HCT116 (cell line): ENCODE results near the gene BOLA3. TPM values are rescaled to one million over a fixed set of nuclear protein-coding genes. Genes with fewer than 3 reads are reported as not detected.

Experiments
- ATAC-seq: fragments of 200-7000 bp; cut with Tn5 transposase; 2 replicates; pipeline ENCODE4 v1.9.1; 2020; ENCODE audit warnings: mild to moderate bottlenecking, moderate library complexity
- BruUV-seq: library from RNA; stranded (reverse); fragments of 400-500 nt; replicated peaks from 2 replicates; lab custom pipeline; 2021; lab: Mats Ljungman, UMichigan
- CTCF ChIA-PET: fragments of 300-600 bp; sonication (Branson Sonifier 250); formaldehyde crosslinking; loops from one replicate; lab custom pipeline; 2021; ENCODE audit warnings: antibody characterized with exemption; lab: Charles Lee
- POLR2A ChIA-PET: fragments of 300-600, 350-600 bp; sonication (Branson Sonifier 250); formaldehyde crosslinking; loops from one replicate; lab custom pipeline; 2021; ENCODE audit warnings: antibody characterized with exemption; lab: Charles Lee
- RAD21 ChIA-PET, 2 experiments: fragments of 300-600 bp; sonication (Branson Sonifier 250); formaldehyde crosslinking; loops; one replicate each; lab custom pipeline; 2023; ENCODE audit warnings: low total read pairs in 2 of 2; ENCODE audit not compliant: uncharacterized antibody in 2 of 2, unreplicated experiment in 2 of 2, low non-redundant PET in 1 of 2; lab: Charles Lee
- DNase-seq: peaks from one replicate; pipeline ENCODE4 v3.0.0-alpha.2; 2010; ENCODE audit warnings: low read depth, low spot score
- H2AFZ ChIP-seq: fragments of 200-600 bp; shearing (Covaris generic), sonication (generic); 2 replicates; pipeline ENCODE4 v1.6.1; 2017; ENCODE audit warnings: low read depth, mixed run types, mixed read lengths, antibody characterized with exemption, low read length; ENCODE audit not compliant: poor library complexity, severe bottlenecking
- H3K27ac ChIP-seq: 2 replicates; pipeline ENCODE4 v1.5.1; 2012; ENCODE audit warnings: low read depth, low read length
- H3K27me3 ChIP-seq: fragments of 200-600 bp; sonication (generic); 2 replicates; pipeline ENCODE4 v1.6.1; 2016; ENCODE audit warnings: mixed run types, low read length, mixed read lengths; ENCODE audit not compliant: insufficient read depth
- H3K36me3 ChIP-seq, 2 experiments: fragments of 200-500 bp in 1 of 2; fragments of 200-600 bp in 1 of 2; sonication (Bioruptor generic) in 1 of 2; sonication (generic) in 1 of 2; 2 replicates each; pipeline versions ENCODE4 v1.5.1 to v1.6.1; 2014 to 2016; ENCODE audit warnings: low read length in 2 of 2, inconsistent platforms in 1 of 2, mixed read lengths in 1 of 2, mixed run types in 1 of 2; ENCODE audit not compliant: insufficient read depth in 2 of 2, control insufficient read depth in 1 of 2
- H3K4me1 ChIP-seq, 2 experiments: fragments of 200-600 bp in 1 of 2; sonication (generic) in 1 of 2; 2 replicates each; pipeline versions ENCODE4 v1.5.1 to v1.6.1; 2012 to 2017; ENCODE audit warnings: low read length in 2 of 2, inconsistent platforms in 1 of 2, mild to moderate bottlenecking in 1 of 2, mixed read lengths in 1 of 2, mixed run types in 1 of 2, moderate library complexity in 1 of 2; ENCODE audit not compliant: insufficient read depth in 2 of 2, control insufficient read depth in 1 of 2
- H3K4me2 ChIP-seq: fragments of 200-600 bp; sonication (generic); 2 replicates; pipeline ENCODE4 v1.6.1; 2017; ENCODE audit warnings: mixed run types, low read length, mixed read lengths
- H3K4me3 ChIP-seq, 2 experiments: fragments of 200-600 bp in 1 of 2; sonication (generic) in 1 of 2; replicated peaks in 1 of 2; 2 replicates each; pipeline ENCODE4 v1.5.1; 2011 to 2016; ENCODE audit warnings: low read length in 2 of 2, control low read depth in 1 of 2, low read depth in 1 of 2, mild to moderate bottlenecking in 1 of 2, mixed read lengths in 1 of 2, mixed run types in 1 of 2
- H3K79me2 ChIP-seq: fragments of 200-600 bp; sonication (generic); 2 replicates; pipeline ENCODE4 v1.6.1; 2017; ENCODE audit warnings: mild to moderate bottlenecking, mixed run types, low read length, moderate library complexity, mixed read lengths; ENCODE audit not compliant: insufficient read depth
- H3K9ac ChIP-seq: fragments of 200-600 bp; sonication (generic); 2 replicates; pipeline ENCODE4 v1.6.1; 2016; ENCODE audit warnings: low read length, mixed read lengths
- H3K9me2 ChIP-seq: fragments of 200-600 bp; sonication (generic), shearing (Covaris generic); 2 replicates; pipeline ENCODE4 v1.6.1; 2017; ENCODE audit warnings: mixed run types, mild to moderate bottlenecking, moderate library complexity; ENCODE audit not compliant: insufficient read depth
- H3K9me3 ChIP-seq, 2 experiments: fragments of 200-500 bp in 1 of 2; fragments of 200-600 bp in 1 of 2; sonication (Bioruptor generic) in 1 of 2; sonication (generic) in 1 of 2; 2 replicates each; pipeline ENCODE4 v1.6.1; 2014 to 2017; ENCODE audit warnings: low read length in 2 of 2, mixed read lengths in 2 of 2, inconsistent platforms in 1 of 2, low read depth in 1 of 2, mild to moderate bottlenecking in 1 of 2, mixed run types in 1 of 2, moderate library complexity in 1 of 2; ENCODE audit not compliant: control insufficient read depth in 1 of 2, insufficient read depth in 1 of 2
- H4K20me1 ChIP-seq: fragments of 200-600 bp; sonication (generic), shearing (Covaris generic); 2 replicates; pipeline ENCODE4 v1.6.1; 2017; ENCODE audit warnings: mixed run types, mild to moderate bottlenecking, moderate library complexity; ENCODE audit not compliant: insufficient read depth
- CBX3 ChIP-seq: IDR thresholded peaks from 2 replicates; pipeline ENCODE4 v1.6.1; 2012; ENCODE audit warnings: low read depth
- ELF1 ChIP-seq: IDR thresholded peaks from 2 replicates; pipeline ENCODE4 v1.6.1; 2012; ENCODE audit warnings: low read depth, borderline replicate concordance
- JUND ChIP-seq: IDR thresholded peaks from 2 replicates; pipeline ENCODE4 v1.6.1; 2012
- SRF ChIP-seq: IDR thresholded peaks from 2 replicates; pipeline ENCODE4 v1.6.1; 2012; ENCODE audit warnings: low read depth
- ZBTB33 ChIP-seq: IDR thresholded peaks from 2 replicates; pipeline ENCODE4 v1.6.1; 2011; ENCODE audit warnings: mild to moderate bottlenecking, low read length, moderate library complexity; ENCODE audit not compliant: insufficient replicate concordance; ENCODE audit errors: extremely low read depth
- intact Hi-C: fragments of 100-400 bp; cut with micrococcal nuclease; formaldehyde crosslinking; loops from 2 replicates; pipeline ENCODE4 v1.10.0; 2022
- total RNA-seq: library from RNA; stranded (reverse); gene quantifications from one replicate; pipeline ENCODE4 v1.2.1, GENCODE V29; 2021; ENCODE audit not compliant: unreplicated experiment

The BOLA3 gene
- total RNA-seq, 1 experiment from 2014 or later: 62.9 TPM

GRCh38 chr2:74197049-74197448 lies 49.3 kb upstream of the BOLA3 start (continued):
- TF ChIP-seq ZBTB33: no peak
- no peak for TF ChIP-seq ELF1

DNA sequence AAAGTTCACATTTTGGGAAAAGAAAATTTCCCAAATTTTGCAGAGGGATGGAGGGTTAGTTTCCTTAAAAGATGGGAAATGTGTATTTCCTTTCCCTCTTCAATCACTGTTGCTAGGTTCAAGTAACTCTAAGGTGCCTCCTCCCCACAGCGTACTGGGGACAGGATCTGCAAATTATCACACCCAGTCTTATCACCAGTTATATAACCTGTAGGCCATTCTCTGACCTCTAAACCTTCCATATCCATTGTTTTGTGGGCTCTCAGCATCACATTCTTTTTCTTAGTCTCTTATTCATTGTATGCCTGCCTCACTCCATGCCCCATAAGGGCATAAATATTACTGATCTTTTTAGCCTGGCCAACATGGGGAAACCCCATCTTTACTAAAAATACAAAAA lies 47.1 kb upstream of the BOLA3 start:
- Histone ChIP-seq H3K4me2 (no peak overlapping the region), H3K36me3 (no peaks in the 10 kb centered on the region), H3K9ac (no peak overlapping the region), H2AFZ (no peak overlapping the region), H3K4me1 (peaks cover 6 to 11% of the 10 kb centered on the region in 2 experiments; a peak in 3 of 4 replicates), H3K9me3 (no peaks in the 10 kb centered on the region), H3K27me3 (no peaks in the 10 kb centered on the region), H3K9me2 (no peaks in the 10 kb centered on the region), H3K79me2 (peaks cover 13% of the 10 kb centered on the region), H3K27ac (no peak overlapping the region), H3K4me3 (no peak overlapping the region), H4K20me1 (peaks cover 7% of the 10 kb centered on the region; the same call in 1 of the 2 replicates)
- POLR2A ChIA-PET: no interaction called here
- TF ChIP-seq JUND: no peak
- TF ChIP-seq SRF: no peak
- no peak for TF ChIP-seq CBX3
- RAD21 ChIA-PET: no interaction called here
- BruUV-seq: no TSS peak
- ATAC-seq: no peak
- no peak for DNase-seq
- intact Hi-C loops: no loop called here
- CTCF ChIA-PET: no interaction called here
